Right renal cortex interstitium (tissue), 3 donors: ENCODE data around the gene RIIAD1. TPM values are rescaled to one million over a fixed set of nuclear protein-coding genes. Genes with fewer than 3 reads are reported as not detected.
"Not testable (repeated sequence)": the region's sequence is repeated elsewhere in the genome, so short reads cannot be mapped to it uniquely, and the experiment has no call there.

ENCODE experiments used
- DNase-seq, 3 donors: peaks; one replicate each; pipeline ENCODE4 v3.0.0-alpha.2; 2013; ENCODE audit warnings: low read depth in 3 of 3, low spot score in 2 of 3
- polyA plus RNA-seq, 3 donors: library from polyadenylated mRNA; unstranded; fragments of 120-200 nt; gene quantifications; one replicate each; pipeline ENCODE4 v1.2.1, GENCODE V29; 2013; ENCODE audit not compliant: insufficient read length in 3 of 3

The RIIAD1 gene
- polyA plus RNA-seq: under 1 TPM in 1 of 3 donors, not detected in 2; 0.37 TPM

GRCh38 chr1:151720974-151721787 lies at the start of gene RIIAD1:
Gene RIIAD1 (plus strand): TSS chr1:151721522. CDS start chr1:151721537, 15 bp downstream.
- no peak for DNase-seq

GRCh38 chr1:151673407-151673806 lies 47.9 kb upstream of the RIIAD1 start:
- DNase-seq: no peak

DNA sequence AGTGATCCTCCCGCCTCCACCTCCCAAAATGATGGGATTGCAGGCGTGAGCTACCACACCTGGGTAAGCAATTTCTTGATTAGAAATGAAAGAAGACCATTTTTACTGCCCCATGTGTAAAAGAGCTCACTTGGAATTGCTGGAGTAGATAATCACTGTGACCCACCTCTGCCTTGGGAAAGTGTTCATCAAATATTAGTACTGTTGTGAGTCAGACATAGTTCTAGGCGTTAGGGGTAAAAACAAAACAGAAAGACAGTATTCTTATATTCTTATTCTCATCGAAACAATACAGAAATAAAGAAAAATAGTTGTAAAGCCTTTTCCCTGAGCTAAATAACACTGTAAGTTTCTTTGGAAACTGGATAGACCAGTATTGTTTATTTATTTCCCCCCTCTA lies 40.9 kb upstream of the RIIAD1 start:
- no peak for DNase-seq

DNA sequence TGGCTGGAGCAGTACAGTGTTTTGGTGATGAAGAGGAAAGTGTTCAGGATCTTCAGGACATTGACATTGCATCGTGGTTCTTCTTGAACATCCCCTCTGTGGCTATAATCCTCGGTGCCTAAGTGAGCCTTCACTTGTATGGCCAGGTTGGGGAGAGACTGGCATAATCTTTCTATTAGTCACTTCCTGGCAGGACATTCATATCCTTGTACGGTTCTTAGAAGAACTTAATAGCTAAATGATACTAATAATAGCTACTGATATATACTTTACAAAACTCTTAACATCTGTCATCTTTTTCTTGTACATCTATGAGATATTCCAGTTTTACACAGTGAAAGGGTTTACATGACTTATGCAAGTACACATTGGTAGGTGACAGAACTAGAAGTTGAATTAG lies 40.5 kb upstream of the RIIAD1 start:
- no peak for DNase-seq

DNA sequence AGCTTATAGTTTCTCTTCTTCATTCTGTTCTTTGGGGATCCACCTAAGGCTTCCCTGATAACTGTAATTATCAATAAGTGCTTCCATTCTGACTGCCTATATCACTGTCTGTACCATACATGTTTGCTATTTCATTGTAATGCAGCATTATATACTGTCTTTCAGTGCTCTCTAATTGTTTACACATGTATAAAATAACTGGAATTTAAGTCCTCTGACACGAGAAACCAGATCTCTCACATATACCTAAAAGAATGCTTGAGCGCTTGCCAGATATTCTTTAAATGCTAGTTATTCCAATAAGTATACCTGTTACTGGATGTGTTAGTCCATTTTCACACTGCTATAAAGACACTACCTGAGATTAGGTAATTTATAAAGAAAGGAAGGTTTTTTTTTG lies 39.4 kb upstream of the RIIAD1 start:
- no peak for DNase-seq

GRCh38 chr1:151682901-151683300 lies 38.4 kb upstream of the RIIAD1 start:
- DNase-seq: not testable (repeated sequence)

GRCh38 chr1:151684128-151684527 lies 37.2 kb upstream of the RIIAD1 start:
- DNase-seq: no peak

- DNase-seq: no peak
Observed at GRCh38 chr1:151686561-151686960, 34.8 kb upstream of the RIIAD1 start.

DNA sequence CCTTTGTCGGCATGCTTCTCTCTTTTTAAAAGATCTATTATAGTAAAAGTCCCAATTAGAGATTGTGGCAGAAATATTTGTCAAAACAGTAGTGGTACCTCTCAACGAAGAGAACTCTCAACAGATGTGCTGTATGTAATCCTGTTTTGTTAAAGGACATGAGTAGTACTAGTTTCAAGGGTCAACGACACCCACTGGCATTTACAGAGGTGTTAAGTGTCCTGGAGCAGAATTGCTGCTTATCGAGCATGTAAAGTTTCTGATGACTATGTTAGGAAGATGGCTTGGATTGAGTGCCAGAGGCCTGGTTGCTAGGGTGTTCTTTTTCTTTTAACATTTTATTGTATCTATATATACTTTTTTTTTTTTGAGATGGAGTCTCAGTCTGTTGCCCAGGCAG lies 31.8 kb upstream of the RIIAD1 start:
- no peak for DNase-seq

GRCh38 chr1:151692226-151692625 lies 29.1 kb upstream of the RIIAD1 start:
- no peak for DNase-seq

DNA sequence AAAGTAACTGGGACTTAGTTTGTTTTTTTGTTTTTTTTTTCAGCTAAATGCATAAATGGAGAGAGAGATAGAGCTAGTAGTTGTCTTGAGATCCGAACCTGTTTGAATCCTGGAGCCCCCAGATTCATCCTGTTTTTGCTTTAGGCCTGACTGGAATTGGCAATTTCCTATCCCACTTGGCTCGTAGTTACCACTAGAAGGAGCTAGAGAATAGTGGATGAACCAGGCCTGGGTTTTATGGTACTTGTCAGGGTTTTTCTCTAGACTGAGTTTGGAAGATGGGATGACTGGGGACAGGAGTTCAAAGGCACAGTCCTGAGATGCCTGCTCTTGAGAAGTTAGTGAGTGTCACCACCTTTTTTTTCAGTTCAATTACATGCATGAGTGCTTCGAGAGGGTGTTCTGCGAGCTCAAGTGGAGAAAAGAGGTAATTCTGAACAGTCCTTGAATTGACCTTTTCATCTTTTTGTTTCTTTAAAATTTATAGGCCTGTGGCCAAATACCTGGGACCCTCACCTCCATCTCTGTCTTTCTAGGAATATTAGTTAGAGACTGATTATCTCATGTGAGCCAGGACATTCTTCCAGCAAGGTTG lies 28.2 kb upstream of the RIIAD1 start:
- no peak for DNase-seq

GRCh38 chr1:151701515-151701914 lies 19.8 kb upstream of the RIIAD1 start:
- DNase-seq: no peak

DNA sequence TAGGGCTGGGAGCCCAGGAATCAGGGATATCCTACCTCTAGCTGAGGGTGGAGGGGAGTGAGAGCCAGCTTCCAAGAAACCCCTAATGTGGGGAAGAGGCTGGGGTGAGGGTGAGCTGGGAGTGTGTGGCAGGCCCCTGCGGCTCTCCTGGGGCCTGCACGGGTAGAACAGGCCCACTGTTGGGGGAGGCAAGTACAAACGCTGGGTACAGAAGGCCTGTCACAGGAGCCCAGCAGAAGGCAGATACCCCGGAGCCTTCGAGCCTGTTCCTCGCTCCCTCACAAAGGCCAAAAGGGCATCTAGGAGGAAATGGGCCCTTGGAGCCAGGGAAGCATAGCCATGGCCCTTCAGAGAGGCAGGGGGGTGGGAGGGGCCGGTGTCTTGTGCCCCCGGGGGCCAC lies 18.4 kb upstream of the RIIAD1 start:
- no peak for DNase-seq

DNA sequence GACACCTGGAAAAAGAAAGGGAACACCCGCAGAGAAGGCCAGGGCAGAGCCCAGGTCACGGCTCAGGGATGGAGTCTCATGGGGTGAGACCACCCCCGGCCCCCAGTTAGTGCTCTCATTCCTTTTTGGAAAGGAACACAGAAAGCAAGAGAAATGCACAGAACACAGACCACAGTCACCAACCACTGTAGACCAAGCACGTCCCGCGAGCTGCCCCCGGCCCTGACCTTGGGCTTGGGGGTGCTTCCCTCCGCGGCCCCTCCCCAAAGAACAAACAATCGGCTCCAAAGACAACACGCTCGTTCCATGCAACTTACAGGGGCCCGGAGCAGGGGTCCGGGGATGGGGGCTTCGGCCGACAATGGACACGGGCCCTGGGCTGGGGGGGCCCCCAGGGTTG lies 17.5 kb upstream of the RIIAD1 start:
- no peak for DNase-seq

DNA sequence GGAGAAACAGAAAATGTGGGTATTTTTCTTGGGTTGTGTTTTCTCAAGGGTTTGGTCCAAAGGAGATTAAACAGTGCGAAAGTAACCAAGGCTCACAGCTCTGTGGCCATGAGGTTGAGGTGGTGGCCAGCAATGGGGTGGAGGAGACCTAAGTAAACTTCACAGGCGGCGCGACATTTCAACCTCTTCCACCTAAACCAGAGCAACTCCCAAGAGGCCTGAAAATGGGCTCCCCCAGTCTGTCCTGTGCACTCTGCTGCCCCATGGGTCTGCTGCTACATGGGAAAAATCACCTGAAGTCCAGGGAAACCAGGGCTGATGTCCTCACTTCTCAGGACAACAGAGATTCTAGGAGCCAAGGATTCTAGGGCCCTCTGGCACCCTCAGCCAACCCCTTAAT lies 17.1 kb upstream of the RIIAD1 start:
- no peak for DNase-seq

GRCh38 chr1:151705146-151705545 lies 16.2 kb upstream of the RIIAD1 start:
- no peak for DNase-seq

- DNase-seq: no peak
Observed at GRCh38 chr1:151705753-151706463, 15.4 kb upstream of the RIIAD1 start.

GRCh38 chr1:151706464-151707415 lies 14.6 kb upstream of the RIIAD1 start:
- DNase-seq: no peak

DNA sequence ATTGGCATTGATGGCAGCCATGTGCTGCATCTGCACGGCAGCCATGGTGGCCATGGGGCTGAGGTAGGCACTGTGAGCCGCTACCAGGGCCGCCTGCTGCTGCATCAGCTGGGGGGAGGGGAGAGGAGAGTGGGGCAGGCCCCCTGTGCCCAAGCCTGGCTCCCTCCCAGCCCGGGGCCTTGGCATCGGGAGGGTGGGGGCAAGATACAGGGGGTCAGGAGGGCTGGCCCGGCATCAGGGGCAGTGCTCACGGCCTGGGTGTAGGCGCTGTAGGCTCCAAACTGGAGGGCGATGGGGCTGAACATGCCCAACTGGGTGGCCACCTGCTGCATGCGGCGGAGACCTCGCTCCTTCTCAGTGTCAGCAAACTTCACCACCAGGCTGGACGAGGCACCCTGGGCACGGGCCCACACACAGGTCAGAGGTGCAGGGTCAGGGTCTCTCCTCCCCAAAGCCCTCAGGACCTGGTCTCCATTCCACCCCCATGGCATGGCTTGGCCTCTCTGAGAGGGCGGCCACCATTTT lies 13.7 kb upstream of the RIIAD1 start:
- DNase-seq: no peak

GRCh38 chr1:151708891-151709290 lies 12.4 kb upstream of the RIIAD1 start:
- no peak for DNase-seq
